PFSK-1 (cell line): ENCODE results near the gene IFI44.

Experiments
- FOXP2 ChIP-seq: optimal IDR thresholded peaks from 2 replicates; pipeline ENCODE3; 2011; ENCODE audit warnings: borderline replicate concordance, control low read depth, inconsistent platforms; ENCODE audit not compliant: insufficient read depth; ENCODE audit errors: extremely low read length, extremely low read depth
- POLR2AphosphoS5 ChIP-seq: IDR thresholded peaks from 2 replicates; pipeline ENCODE4 v1.6.1; 2012; ENCODE audit warnings: low read depth, mild to moderate bottlenecking, control low read depth, low read length, moderate library complexity
- REST ChIP-seq, 2 experiments: IDR thresholded peaks; 2 replicates each; pipeline versions ENCODE4 v1.6.1 to v1.8.0; 2011 to 2012; ENCODE audit warnings: low read depth in 2 of 2, low read length in 2 of 2, control low read depth in 1 of 2, inconsistent platforms in 1 of 2, mild to moderate bottlenecking in 1 of 2, moderate library complexity in 1 of 2; ENCODE audit not compliant: insufficient read depth in 1 of 2
- SIN3A ChIP-seq: IDR thresholded peaks from 2 replicates; pipeline ENCODE4 v1.6.1; 2012; ENCODE audit warnings: mild to moderate bottlenecking, low read length, moderate library complexity, borderline replicate concordance; ENCODE audit not compliant: insufficient read depth
- TAF1 ChIP-seq: IDR thresholded peaks from 2 replicates; pipeline ENCODE4 v1.6.1; 2012; ENCODE audit warnings: low read length, control low read depth, borderline replicate concordance; ENCODE audit not compliant: insufficient read depth

IFI44 gene

GRCh38 chr1:78647238-78647637 is 2.4 kb upstream of the IFI44 start:
- no peak for TF ChIP-seq FOXP2
- TF ChIP-seq REST (IDR thresholded peaks at IDR 0.05; ENCODE audit: insufficient read depth in 1 of 2, low read depth in 2 of 2, low read length in 2 of 2): no peak
- no peak for TF ChIP-seq SIN3A
- no peak for TF ChIP-seq POLR2AphosphoS5
- TF ChIP-seq TAF1: no peak

GRCh38 chr1:78650114-78650660 is 556 bp downstream of the IFI44 start:
- TF ChIP-seq TAF1 (no peak), FOXP2 (no peak), SIN3A (no peak), POLR2AphosphoS5 (no peak), REST (IDR thresholded peaks at IDR 0.05; ENCODE audit: insufficient read depth in 1 of 2, low read depth in 2 of 2, low read length in 2 of 2) (no peak)

GRCh38 chr1:78651241-78651640 is 1.6 kb downstream of the IFI44 start:
- TF ChIP-seq SIN3A (no peak), POLR2AphosphoS5 (no peak), REST (IDR thresholded peaks at IDR 0.05; ENCODE audit: insufficient read depth in 1 of 2, low read depth in 2 of 2, low read length in 2 of 2) (no peak), FOXP2 (no peak), TAF1 (no peak)

GRCh38 chr1:78652019-78652560 is 2.5 kb downstream of the IFI44 start:
- TF ChIP-seq SIN3A (no peak), TAF1 (no peak), REST (IDR thresholded peaks at IDR 0.05; ENCODE audit: insufficient read depth in 1 of 2, low read depth in 2 of 2, low read length in 2 of 2) (no peak), FOXP2 (no peak), POLR2AphosphoS5 (no peak)

- TF ChIP-seq REST (IDR thresholded peaks at IDR 0.05; ENCODE audit: insufficient read depth in 1 of 2, low read depth in 2 of 2, low read length in 2 of 2) (no peak), TAF1 (no peak), FOXP2 (no peak)
Measured at GRCh38 chr1:78658901-78659300, 9.3 kb downstream of the IFI44 start.
